ENCODE results near the gene IL1RL2.

IL1RL2 gene

DNA sequence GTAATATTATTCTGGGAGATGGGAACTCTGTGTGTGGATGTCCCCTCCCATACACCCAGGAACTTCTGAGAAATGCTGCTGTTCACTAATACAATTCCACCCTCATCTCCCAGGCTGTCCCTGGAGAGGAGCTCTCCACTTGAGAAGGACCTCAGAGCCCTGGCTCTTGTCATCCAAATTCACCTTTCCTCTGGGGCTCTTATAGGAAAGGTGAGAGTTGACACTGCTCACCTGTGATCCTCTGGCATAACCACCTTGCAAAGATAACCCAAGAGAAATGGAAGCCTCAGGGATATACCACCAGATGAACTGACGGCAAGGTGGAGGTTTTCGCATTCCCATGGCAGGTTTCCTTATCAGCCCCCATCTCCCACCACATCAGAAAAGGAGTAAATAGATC, 52.0 kb downstream of the IL1RL2 start:
- DNase-seq (ENCODE audit: low read depth): no peak

DNA sequence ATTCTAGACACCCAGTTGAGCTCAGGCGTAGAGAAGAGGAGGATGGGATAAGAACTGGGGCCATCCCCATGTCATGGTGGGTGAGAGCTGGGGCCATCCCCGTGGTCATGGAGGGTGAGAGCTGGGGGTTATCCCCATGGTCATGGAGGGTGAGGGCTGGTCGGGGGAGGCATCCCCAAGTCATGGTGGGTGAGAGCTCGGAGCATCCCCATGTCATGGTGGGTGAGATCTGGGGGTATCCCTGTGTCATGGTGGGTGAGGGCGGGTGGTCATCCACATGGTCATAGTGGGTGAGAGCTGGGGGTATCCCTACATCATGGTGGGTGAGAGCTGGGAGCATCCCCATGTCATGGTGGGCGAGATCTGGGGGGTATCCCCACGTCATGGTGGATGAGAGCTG, 52.5 kb downstream of the IL1RL2 start:
- no peak for DNase-seq (ENCODE audit: low read depth)

DNA sequence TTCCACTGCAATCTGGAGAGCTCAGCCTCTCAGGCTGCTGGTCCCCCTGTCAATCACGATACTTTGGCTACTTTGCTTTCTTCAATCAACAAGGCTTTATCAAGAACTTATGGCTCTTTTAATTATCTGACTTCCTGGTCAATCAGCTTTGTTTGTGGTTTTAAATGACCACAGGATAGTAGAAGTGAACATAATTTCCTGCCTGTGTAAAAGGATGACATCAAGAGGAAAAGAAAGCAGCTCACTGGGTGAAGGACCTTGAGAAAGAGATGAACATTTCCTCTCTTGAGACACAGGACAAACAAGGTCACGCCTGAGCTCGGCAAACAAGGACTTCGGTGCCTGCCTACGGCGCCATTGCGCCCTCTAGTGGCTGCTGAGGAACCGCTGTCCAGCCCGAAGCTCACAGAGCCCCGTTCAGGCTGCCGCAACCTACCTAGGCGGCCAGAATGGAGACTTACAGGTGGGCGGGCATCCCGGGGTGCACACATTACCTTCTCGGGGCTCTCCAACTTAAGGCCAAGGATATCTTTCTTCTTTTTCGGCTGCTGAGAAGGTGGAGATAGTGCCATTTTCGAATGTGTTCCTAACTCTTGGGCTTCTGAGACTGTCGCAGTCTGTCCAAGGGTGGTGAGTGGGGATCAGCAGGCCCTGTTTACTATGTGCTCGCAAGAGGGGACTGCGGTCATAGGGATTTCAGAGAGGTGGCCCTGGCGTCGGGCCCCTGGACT, 54.0 kb downstream of the IL1RL2 start:
- DNase-seq (ENCODE audit: low read depth): peak; percentile 82

DNA sequence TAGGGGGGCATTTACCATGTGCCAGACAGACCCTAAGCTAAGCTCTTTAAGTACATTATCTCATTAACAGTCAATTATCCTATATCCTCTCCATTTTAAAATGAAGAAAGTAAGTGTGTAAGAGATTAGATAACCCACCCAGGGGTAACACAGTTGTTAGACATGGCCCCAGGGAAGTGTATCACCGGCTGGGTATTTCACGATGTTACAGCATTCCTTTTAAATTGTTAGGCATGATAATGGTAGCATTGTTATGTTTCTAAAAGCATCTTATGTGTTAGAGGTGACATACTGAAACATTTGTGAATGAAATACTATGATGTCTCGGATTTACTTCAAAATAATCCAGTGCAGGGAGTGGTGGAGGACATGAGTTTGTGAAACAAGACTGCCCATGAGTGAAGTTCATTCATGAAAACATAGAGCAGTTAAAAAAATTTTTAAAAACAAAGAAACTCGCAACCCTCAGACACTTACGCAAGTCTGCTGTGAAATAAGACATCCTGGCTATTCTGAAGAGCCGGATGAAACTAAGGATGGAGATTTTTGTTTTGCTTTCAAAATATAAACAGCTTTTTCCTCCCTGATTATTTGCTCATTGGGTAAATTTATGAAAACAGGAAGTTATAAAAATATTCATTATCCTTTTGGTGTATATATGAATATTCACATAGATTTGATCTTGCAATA, 54.9 kb downstream of the IL1RL2 start:
- no peak for DNase-seq (ENCODE audit: low read depth)

DNA sequence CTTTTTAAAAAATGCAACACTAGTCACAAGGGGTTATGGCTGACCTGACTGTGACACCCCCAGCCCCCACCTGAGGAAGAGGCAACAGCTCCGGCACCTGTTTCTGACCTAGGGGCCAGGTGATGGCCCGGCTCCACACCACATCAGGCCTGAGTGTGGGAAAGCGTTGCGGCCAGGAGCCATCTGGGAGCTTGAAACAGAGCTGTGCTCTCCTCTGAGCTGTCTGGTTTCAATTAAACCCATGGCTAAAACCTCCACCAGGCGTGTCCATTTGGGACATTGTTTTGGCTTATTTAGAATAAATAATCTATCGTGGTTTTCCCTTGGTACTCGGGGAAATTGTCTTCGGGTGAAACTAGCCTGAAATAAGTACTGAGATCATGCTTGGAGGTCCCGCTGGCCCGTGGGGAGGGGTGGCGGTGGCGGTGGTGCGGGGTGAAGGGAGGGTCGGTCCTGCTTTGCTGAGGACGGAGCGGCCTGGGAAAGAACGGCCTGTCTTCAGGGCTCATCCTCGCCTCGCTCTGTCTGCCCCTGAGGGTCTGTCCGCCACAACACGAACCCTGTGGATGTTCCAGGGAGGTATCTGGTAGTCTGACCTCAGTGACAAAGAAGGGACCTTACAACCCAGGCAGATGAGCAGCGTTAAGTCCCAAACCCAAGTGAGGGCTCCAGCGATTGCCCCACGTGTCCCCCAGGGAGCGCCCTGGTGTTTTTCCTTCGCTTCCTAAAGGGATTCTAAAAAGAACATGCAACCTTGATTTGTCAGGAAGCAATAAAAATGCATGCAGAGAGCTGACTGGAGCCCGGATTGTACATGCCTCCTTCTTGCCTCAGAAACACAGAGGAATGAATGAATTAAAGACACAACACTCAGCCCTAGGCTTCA, 58.7 kb downstream of the IL1RL2 start:
- no peak for DNase-seq (ENCODE audit: low read depth)

DNA sequence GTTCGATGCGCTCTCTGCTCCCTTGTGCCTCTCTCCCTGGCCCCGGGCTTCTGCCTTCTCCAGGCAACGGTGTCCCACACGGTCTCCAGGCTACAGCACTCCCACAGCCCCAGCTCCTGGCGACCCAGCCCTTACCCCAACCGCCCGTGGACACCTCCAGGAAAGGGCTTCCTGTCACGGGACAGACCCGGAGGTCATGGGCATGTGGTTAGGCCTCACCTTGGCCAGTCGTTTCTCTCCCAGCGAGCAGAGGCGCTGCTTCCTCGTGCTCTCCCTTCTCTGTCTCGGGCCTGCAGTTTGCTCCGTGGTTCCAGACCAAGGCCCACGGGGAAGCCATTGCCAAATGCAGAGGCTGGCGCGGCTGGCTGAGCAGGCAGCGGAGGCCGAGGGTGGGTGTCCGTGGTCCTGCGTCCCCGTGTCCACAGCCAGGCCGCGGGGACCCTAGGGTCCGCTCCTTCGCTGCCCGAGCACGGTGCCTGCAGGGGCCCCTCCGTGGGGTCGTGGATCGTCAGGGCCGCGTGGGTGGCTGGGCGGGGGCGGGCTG, 63.5 kb downstream of the IL1RL2 start:
- no peak for DNase-seq (ENCODE audit: low read depth)

DNA sequence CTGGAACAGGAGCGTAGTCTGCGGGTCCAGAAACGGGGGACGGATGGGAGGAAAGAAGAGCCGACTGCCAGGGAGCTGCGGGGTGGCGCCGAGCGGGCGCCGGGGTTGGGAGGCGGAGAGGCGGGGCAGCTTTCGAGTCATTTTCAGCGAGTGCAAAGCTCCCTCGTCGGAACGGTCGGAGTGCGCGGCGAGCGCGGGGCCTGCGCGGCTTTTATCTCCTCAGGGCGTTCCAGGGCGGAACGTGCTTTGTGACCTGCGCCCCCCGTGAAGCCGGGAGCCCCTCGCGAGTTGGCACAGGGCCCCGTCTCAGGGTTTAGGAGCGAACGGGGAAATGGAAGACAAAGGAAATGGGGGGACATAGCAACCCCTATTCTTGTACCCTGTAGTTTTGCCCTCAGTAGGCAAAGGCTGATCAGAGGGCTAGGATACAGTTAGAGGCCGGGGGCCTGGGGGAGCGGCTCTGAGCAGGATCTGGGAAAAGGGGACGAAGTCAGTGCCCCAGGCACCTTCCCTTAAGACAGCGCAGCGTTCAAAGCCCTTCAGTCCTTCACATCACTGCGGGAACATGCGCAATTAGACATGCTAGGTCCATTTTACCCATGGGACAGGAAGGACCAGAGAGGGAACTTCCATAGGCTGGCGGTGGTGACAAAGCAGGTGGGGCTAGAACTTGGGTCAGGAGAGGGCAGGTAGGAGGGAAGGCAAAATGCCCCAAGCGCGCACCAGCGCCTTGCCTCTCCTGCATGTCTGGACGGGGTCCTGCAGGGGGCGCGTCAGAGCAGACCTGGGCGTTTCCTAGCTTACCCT, 64.4 kb downstream of the IL1RL2 start:
- no peak for DNase-seq (ENCODE audit: low read depth)

DNA sequence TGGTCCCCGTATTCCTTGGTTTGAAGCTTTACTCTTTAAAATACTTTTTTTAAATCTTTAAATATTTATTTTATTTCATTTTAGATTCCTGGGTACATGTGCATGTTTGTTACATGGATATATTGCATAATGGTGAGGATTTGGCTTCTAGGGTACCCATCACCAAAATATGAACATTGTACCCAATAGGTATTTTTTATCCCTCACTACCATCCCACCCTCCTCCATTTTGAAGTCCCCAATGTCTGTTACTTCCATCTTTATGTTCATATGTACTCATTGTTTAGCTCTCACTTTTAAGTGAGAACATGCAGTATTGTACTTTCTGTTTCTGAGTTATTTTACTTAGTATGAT, 65.0 kb downstream of the IL1RL2 start:
- no peak for DNase-seq (ENCODE audit: low read depth)

DNA sequence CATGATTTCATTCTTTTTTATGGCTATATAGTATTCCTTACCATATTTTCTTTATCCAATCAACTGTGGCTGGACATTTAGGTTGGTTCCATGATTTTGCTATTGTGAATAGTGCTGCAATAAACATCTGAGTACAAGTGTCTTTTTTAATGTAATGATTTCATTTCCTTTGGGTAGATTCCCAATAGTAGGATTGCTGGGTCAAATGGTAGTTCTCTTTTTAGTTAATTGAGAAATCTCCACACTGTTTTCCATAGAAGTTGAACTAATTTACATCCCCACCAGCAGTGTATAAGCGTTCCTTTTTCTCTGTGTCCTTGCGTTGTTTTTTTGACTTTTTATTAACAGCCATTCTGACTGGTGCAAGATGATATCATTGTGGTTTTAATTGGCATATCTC, 65.4 kb downstream of the IL1RL2 start:
- DNase-seq (ENCODE audit: low read depth): no peak

DNA sequence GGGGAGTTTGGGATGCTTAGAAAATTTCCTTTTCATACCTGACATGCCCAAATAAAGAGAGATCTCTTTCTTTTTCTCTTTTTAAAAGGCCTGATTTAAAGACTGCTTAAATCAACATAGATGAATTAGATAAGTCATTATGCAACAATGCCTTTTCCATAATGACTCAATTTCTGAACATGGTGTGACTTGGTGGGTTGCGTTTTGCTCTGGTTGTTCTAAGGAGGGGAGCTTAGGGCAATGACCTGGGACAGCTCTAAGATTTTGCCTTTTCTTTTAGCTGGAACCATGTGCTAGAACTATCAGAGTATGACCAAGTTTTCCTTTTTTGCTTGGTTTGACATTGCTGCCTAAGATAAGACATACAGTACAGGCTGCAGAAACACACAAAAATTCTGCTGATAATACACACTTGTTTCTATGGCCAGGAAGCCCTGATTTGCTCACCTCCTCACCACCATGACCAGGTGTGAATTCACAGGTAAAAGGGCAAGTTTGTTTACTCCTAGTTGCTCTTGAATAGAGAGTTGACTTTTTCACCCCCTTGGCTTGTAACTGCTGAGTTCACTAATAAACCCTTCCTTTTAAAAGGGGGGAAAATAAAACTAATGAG, 66.4 kb downstream of the IL1RL2 start:
- DNase-seq (ENCODE audit: low read depth): no peak

DNA sequence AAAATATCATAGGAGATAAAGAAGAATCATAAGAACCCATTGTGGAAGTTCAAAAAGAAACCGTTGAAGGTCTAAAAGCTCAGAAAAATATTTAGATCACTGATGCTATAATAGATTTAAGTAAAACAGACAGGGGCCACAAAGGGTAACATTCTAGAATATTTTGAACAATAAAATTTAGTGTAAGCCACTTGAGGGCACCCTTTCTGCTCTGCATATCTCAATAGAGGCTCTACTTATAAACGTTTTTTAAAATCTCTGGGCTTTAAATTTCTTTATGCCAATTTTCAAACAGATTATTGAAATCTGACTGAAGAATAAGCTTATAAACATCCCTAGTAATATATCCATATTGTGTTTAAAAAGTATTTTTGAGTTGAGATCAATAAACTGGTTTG, 66.9 kb downstream of the IL1RL2 start:
- no peak for DNase-seq (ENCODE audit: low read depth)

DNA sequence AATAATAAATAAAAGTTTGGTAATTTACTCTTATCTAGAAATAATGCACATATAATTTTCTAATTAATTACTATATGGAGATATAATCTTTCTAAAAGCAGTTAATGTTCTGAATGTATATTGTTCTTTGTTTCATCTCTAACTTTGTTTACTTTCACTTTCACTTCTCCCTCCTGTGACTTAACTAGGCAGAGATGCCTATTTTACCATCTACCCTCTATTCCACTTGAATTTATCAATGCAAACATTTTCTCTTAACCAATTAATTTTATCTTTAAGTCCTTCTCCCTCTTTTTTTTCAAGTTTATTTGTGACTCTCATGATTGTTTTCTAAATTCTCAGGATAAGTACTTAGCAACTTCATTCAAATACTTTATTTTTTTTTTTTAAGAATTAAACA, 69.5 kb downstream of the IL1RL2 start:
- DNase-seq (ENCODE audit: low read depth): no peak

DNA sequence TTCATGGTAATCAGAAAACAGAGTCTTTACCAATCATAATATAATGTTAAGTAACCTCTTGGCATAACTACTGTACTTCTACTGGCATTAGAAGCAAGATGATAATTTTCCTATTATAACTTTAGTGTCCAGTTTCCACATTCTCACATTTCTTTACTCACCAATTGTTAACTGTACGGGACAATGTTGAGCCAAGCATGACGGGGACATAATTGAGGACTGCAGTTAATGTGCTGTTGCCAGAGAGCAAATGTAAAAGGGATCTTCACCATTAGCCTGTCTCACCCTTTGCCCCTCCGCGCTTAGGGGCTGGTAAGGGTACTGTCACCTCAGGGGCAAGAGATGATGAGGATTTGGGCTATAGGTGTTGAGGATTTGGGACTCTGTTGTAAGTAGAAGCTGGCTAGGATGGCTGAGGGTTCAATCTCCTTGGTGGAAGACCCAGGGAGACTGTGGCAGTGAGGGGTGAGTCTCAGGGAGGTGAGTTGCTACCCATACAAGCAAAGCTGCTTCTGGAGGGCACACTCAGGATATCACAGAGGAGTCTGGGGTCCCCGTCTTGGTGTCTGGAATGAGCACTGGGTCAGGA, 70.1 kb downstream of the IL1RL2 start:
- no peak for DNase-seq (ENCODE audit: low read depth)

DNA sequence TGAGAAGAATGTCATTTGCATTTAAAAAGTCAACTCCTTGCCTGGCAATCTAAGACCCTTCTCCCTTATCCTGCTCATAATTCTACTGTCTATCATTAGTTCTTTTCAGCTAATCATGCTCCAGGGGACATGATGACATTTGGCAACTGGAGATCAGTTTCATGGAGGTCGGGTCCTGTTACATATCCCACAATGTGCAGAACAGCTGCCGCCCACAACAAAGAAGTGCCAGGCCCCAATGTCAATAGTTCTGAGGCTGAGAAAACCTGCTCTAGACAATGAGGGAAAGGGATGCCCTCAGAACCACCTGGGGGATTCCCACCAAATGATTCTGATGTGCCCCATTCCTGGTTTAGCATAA, 71.2 kb downstream of the IL1RL2 start:
- no peak for DNase-seq (ENCODE audit: low read depth)

DNA sequence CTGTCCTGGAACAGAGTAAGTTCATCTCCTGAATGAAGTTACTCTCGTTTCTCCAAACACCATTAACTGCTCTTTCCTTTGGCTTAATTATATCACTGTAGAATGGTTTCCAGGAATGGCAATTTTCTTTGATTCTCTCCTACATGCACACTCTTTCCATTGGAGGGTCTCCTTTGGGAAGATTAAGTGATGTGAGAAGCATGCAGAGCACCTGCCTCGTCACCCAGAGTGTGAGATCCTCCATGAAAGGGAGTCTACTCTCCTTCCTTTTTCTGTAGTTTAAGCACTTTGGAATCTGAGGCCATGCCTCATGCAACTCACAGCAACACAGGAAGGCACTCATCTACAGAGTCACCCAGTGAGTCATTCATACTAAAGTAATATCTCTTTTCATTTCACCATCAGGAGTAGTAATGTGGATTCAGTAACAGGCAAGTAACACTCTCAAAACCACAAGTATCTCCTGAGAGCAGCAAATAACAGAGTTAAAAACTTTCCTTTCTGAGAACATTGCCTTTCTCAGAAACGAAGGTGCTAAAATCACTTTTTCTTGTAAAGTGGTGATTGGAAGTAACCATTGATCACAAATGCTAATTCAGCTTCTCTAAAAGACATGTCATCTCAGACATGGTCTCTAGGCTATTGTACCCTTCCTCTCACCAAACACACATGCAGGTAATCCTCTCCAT, 71.7 kb downstream of the IL1RL2 start:
- no peak for DNase-seq (ENCODE audit: low read depth)

DNA sequence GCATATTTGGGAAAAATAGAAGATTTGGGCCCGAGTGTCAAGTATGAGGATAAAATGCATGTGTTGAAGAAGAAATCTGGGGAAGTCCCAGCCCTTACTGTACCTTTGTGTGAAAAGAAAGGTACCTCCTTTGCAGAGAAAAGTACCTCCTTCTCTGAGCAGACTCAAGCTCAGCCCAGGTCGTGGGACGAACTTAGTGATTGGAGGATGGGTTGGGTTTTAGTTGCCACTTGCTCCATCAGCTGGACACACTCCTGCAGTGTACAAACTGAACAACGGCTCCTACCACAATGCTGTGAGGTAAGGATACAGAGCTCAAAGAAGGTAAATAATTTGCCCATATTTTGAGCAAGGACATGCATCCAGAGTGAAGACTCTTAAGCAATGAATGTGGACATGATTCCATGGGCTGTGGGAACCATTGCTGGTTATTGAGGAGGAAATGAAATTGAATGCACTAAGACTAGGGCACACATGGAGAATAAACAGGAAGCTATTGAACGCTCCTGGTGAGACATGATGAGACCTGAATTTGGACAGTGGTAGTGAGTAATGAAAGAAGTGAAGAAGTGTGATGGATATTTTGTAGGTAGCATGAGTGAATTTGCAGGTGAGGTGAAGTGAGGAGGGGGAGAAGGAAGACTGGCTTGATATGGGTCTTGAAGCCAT, 74.8 kb downstream of the IL1RL2 start:
- DNase-seq (ENCODE audit: low read depth): no peak

DNA sequence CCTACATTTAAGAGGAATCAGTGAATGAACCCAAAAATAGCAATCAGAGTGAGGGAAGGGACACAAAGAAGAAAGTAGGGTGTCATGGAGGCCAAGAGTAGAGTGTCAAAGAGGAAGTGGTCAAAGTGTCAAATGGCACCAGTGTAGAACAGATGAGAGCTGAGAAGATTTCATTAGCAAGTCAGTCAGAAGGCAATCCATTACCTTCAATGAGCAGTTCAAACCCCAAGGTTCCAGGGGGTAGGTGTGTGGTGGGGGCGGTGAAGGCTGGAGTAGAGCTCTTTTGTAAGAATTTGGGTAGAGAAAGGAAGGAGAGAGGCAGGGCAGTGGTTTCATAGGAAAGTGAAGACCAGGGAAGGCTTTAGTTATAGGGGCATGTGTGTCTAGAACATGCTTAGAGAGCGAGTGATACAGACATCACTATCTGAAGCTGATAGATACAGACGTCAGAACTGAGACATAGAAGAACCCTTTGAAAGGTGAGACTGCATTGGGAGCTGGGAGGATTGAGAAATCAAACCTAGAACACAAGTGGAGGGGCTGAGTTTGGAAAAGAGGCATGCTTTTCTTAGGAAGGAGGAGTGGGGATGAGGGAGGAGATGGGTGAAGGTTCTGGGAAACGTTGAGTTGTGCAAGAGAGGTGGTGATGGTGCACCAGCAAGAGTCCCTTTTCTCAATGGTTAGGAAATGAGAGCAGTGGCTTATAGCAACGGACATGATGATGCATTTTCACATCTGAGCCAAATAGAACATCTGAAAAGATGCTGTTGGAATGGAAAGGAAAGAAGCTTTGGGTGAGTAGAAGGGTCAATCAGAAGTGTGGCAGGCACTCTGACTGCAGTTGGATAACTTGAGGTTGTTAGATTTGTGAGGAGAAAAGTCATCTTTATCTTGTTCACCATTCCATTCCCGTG, 75.7 kb downstream of the IL1RL2 start:
- DNase-seq (ENCODE audit: low read depth): no peak

DNA sequence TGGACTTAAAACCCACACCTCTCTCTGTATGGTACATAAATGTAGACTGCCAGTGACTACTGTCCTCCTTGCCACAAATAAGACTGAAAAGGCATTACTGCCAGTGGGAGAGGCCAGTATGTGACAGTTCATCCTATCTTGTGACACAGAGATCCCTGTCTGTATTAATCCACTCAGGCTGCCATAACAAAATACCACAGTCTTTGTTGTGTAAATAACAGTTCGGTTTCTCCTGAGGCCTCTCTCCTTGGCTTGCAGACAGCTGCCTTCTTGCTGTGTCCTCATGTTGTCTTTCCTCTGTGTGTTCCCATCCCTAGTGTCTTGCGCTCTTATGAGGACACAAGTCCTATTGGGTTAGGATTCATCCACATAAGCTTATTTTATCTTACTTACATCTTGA, 78.1 kb downstream of the IL1RL2 start:
- no peak for DNase-seq (ENCODE audit: low read depth)

DNA sequence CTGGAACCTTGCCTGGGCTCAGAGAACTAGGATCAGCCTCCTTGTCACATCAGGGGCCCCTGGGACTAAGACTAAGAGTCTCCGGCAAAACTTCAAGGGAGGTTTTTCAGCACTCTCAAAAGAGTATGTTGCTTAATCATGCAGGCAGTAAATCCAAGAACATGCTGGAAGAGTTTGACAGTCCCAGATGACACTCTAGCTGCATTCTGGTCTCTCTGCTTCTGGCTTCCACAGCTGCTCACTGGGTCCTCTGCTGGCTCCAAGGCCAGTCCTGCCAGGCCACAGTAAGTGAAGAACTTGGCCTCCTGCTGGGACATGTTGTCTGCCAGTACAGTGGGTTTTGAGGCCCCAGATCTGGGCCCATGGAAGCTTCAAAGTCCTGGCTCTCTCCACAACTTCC, 79.4 kb downstream of the IL1RL2 start:
- no peak for DNase-seq (ENCODE audit: low read depth)

All from activated gamma-delta T cell treated with anti-CD3 and anti-CD28 coated beads, Interleukin-2, amount 50 U/mL, for 16 hours (primary cell).